Fibroblast of the conjunctiva (primary cell): ENCODE measurements around the gene CYSTM1.
"Not testable (repeated sequence)": the region's sequence is repeated elsewhere in the genome, so short reads cannot be mapped to it uniquely, and the experiment has no call there.

ENCODE experiments used
- DNase-seq: peaks from one replicate; pipeline ENCODE4 v3.0.0-alpha.2; 2010; ENCODE audit warnings: low read depth

CYSTM1 gene

GRCh38 chr5:140150201-140150600 lies 24.8 kb upstream of the CYSTM1 start:
- no peak for DNase-seq

GRCh38 chr5:140151144-140152021 lies 23.6 kb upstream of the CYSTM1 start:
- no peak for DNase-seq

- DNase-seq = no peak
Measured at GRCh38 chr5:140152022-140152999, 22.7 kb upstream of the CYSTM1 start.

DNA sequence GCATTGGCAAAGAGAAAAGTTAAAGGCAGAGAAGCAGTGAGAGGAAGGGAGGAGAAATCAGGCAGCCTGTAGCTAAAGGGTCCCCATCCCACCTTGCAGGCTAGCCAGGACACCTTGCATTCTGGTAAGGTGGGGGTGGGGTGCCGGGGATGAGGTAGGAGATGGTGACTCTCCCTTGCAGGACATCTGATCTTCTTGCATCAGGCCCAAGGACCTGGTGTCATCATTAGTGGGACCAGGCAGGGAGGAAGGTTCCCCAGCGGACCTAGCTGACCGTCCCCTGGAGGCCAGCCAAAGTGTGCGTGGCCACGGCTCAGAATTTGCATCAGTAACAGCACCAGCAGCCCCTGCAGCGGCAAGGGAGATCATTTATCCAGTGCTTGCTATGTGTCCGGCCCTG lies 21.7 kb upstream of the CYSTM1 start:
- no peak for DNase-seq

DNA sequence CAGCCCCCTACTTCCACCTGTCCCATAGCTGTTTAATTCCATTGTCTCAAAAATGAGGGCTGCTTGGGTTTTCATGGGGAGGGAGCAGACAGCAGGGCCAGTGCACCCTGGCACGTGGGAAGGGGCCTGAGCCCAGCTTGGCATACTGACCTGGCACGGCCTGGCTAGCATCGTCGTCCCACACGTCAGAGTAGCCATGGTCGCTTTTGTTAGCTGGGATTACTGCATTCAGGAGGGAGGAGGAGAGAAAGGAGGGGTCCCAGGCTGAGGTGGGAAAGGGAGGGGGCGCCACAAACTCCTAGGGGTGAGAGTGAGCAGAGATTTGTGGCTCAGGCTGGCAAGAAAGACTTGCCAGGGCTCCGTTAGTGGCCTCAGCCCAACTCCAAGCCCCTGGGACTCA lies 21.1 kb upstream of the CYSTM1 start:
- DNase-seq = no peak

GRCh38 chr5:140154710-140155381 lies 20.1 kb upstream of the CYSTM1 start:
- DNase-seq = not testable (repeated sequence)

- peak; percentile 62 for DNase-seq
Measured at GRCh38 chr5:140157032-140157781, 17.8 kb upstream of the CYSTM1 start.

GRCh38 chr5:140159014-140159927 lies 15.7 kb upstream of the CYSTM1 start:
- DNase-seq = no peak

GRCh38 chr5:140162275-140162674 lies 12.7 kb upstream of the CYSTM1 start:
- DNase-seq = no peak

DNA sequence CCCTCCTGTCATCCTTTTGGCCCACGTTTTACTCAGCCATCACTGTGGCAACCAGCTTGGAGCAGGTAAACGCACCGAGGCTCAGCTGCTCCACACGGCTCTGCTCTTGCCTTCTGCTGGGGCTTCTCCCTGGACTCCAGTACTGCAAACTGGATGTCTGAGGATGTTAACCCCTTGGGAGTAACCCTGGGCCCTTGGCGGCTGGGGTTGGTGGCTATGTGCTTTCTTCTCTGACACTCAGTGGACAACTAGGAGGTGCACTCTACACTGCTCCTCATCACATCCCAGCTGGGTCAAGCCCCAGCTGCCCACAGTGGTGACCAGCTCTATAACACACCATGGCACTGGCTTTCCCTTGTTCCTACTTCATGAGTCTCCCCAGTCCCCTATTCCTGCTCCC lies 12.2 kb upstream of the CYSTM1 start:
- no peak for DNase-seq

- DNase-seq = no peak
Measured at GRCh38 chr5:140165101-140165922, 9.7 kb upstream of the CYSTM1 start.

GRCh38 chr5:140165923-140166270 lies 9.1 kb upstream of the CYSTM1 start:
- DNase-seq = no peak

DNA sequence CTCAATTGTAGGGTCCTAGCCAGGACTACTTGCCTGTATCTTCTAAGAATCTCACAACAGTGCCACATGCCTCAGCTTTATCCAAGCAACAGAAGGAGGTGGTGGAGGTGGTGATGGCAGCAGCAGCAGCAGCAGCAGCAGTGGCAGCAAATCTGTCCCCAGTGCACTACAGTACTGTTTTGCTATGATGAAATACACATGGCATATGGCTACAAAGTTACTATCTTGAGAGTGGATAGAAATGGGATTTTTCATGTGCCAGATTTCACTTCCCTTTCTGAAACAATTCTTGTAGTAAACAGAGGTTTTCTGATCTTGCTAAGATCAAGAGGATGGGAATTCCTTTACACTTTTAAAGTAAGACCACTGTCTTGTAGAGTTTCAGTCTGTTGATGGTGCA lies 8.1 kb upstream of the CYSTM1 start:
- no peak for DNase-seq

DNA sequence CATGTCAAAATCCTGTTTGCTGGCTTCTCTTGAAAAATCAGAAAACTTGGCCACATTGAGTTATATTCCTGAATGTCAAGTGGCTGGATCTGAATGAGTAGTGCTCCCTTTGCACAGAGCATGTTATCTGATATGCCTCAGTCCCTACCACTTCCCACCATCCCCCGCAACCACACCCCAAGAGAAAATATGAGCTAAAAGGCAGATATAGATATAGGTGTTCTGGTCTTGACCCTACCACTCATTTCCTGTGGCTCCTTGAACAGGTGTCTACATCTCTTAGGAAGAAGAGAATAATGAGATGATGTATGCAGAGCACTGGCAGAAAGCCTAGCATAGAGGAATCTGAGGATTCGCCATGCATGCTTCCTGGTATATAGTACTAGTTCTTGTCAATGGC lies 6.6 kb upstream of the CYSTM1 start:
- DNase-seq = no peak

GRCh38 chr5:140169410-140169809 lies 5.6 kb upstream of the CYSTM1 start:
- DNase-seq = no peak

- DNase-seq = no peak
Measured at GRCh38 chr5:140172483-140172882, 2.5 kb upstream of the CYSTM1 start.

DNA sequence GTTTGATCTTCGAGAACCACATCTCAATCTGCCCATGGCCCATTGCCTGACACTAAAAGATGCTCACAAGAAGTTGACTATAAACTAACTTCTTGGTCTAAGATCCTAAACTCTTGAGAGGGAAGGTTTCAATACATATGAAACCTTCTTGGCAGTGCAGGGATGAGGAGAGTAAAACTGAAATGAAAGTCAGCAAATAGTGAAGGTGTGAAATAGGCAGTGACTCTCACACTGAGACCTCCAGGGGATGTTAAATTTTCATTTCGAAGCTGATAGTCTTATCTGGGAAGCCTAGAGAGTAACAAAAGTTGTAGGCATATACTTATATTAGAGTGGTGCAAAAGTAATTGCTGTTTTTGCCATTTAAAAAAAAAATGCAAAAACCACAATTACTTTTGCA lies 974 bp upstream of the CYSTM1 start:
- DNase-seq = no peak

DNA sequence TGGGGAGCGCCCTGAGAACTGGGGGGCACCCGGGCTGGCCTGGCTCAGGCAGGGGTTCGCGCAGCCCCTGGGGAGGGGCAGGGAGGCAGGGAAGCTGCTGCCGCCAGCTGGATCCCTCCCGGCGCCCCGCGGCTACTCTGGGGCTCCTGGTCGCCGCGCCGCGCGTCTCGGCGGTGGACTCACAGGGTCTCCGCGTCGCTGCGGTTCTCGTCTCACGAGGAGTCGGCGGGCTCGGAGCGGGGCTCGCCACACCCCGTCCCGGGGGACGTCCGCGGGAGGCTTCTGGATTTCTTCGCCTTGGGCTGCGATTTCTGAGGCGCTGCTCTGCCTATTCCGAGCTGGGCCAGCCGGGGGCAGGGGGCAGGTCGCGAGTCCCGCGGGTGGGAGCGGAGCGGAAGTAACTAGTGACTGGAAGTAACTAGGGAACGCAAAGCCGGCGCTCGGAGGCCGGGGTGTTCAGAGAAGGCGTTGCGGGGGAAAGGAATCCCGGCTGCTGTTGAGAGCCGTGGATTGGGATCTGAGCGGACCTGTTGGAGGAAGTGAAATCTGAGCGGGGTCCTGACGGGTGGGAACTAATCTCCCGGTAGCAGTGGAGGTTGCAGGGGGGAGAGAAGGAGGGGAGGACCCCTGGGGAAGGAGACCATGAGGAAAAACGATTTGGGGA lies 511 bp downstream of the CYSTM1 start:
- peak; percentile 48 for DNase-seq

GRCh38 chr5:140176031-140176387 lies 1.0 kb downstream of the CYSTM1 start:
- DNase-seq = no peak
